Measurements from ENCODE around the gene GAS2. TPM values are rescaled to one million over a fixed set of nuclear protein-coding genes. Genes with fewer than 3 reads are reported as not detected.

The GAS2 gene
- total RNA-seq, 2 donors from 2014 or later: 13.2 to 24.6 TPM

DNA sequence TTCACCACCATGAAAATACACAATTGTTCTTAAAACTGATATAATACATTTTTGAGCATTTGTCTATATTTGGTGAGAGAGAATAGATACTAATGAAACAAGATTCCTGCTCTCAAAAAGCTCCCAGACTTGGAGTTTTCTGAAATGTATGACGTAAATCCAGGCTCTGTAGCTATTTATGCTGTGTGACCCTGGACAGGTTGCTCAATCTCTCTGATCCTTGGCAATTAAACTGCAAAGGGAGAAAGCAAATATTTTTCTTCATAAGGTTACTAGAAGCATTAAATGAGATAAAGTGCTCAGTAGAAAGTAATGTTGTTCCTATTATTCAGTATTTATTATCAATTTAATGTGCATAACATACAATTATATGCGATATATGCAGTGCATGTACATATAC is 120.6 kb downstream of the GAS2 start:
- no peak for ATAC-seq
- H3K36me3 ChIP-seq (replicated peaks in 1 of 2; ENCODE audit: insufficient read depth in 1 of 2, low read depth in 2 of 2): no peaks in the 10 kb centered on the region
- H3K9me3 ChIP-seq: peaks cover 0 to 5% (median 0%) of the 10 kb centered on the region in 3 donors
- H3K4me3 ChIP-seq: no peak overlapping the region
- H3K27me3 ChIP-seq: no peaks in the 10 kb centered on the region
- DNase-seq: no peak
- WGBS, 2 donors: 58 to 63% methylated on average over 2 of the region's 2 CpGs
- no peak overlapping the region for H3K27ac ChIP-seq
- H3K4me1 ChIP-seq: no peaks in the 10 kb centered on the region
- TF ChIP-seq POLR2A (IDR thresholded peaks at IDR 0.05) (no peak), CTCF (IDR thresholded peaks at IDR 0.05) (no peak)
- intact Hi-C loops (cut with DNase I): no loop called here

DNA sequence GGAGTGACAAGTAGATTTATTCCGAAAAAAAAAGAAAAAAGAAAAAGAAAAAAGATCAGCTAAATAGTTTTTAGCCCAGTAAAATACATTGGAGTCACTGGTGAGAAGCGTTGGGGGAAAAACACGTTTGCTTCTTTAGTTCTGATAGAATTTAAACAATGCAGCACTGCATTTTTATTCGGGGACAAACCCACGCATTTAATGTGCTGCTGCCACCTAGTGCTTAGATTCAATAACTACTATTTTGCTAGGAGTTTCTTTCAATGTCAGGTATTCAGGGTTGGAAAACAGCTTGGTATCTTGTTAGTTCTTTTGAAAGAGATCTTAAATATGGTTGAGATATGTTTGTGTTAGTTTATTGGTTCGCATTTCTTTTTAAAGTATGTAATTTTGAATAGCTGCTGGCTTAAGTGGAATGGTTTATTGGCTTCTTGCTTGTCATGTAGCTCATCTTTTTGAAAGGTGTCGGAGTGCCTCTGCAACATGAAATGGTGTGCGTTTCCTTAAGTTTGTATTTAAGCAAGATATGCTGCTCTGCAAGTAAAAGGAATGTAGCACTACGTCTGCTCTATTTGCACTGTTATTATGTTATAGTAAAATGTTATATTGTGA is 121.2 kb downstream of the GAS2 start:
- Histone ChIP-seq H3K4me1 (peaks cover 2% of the 10 kb centered on the region), H3K9me3 (peaks cover 0 to 5% (median 0%) of the 10 kb centered on the region in 3 donors), H3K4me3 (no peak overlapping the region), H3K27me3 (no peaks in the 10 kb centered on the region), H3K27ac (no peak overlapping the region), H3K36me3 (replicated peaks in 1 of 2; ENCODE audit: insufficient read depth in 1 of 2, low read depth in 2 of 2) (no peaks in the 10 kb centered on the region)
- DNase-seq (peak; percentile 19 to 26 (median 20)), ATAC-seq (peak; percentile 76)
- 23% methylated on average over 9 of the region's 9 CpGs for WGBS, 2 donors
- intact Hi-C loops (cut with DNase I): no loop called here
- TF ChIP-seq CTCF (IDR thresholded peaks at IDR 0.05) (peak; percentile 42 to 79 (median 71)), POLR2A (IDR thresholded peaks at IDR 0.05) (no peak)

DNA sequence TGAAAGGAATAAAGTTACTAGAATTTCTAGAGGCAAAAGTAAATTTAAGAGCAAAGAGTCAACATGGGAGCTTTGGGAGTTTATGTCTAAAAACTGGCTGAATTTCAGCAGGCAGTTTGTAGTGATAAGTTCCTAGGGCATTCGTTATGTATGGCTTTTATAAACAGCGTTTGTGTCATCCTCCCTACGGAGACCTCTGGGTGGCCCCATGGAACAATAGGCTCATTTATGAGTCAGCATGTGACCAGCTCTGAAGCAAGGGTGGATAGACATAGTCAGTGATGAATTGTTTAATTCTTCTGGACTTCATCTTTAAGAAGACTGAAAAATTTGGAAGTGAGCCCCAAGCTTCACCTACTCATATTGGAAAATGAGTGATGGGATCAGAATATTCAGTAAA is 126.1 kb downstream of the GAS2 start:
- TF ChIP-seq POLR2A (IDR thresholded peaks at IDR 0.05) (no peak), CTCF (IDR thresholded peaks at IDR 0.05) (no peak)
- Histone ChIP-seq H3K27ac (no peak overlapping the region), H3K36me3 (replicated peaks in 1 of 2; ENCODE audit: insufficient read depth in 1 of 2, low read depth in 2 of 2) (no peaks in the 10 kb centered on the region), H3K4me3 (no peak overlapping the region), H3K27me3 (no peaks in the 10 kb centered on the region), H3K4me1 (peaks cover 3% of the 10 kb centered on the region), H3K9me3 (no peaks in the 10 kb centered on the region)
- intact Hi-C loops (cut with DNase I): loop anchor here (5.0 kb wide), 1 partner anchor 460 kb away; no protein-coding TSS in a partner anchor
- DNase-seq (no peak), ATAC-seq (no peak)
- 25 to 41% methylated on average over 3 of the region's 3 CpGs for WGBS, 2 donors

DNA sequence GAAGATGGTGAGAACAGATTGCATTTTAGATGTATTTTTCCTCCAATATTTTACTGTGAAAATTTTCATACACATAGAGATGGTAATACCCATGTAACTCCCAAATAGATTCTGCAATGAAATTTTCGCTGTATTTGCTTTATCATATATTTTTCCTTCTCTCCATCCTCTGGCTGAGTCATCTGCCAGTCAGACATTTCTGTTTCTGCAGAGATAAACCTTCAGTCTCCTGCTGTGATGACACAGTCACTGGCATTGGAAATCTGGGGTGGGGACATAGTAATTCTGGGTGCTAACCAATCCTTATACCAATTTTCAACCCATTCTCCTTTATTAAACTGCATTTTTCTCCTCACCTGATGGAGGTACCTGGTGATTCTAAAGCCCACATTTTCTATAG is 129.5 kb downstream of the GAS2 start:
- H3K4me1 ChIP-seq: peaks cover 3% of the 10 kb centered on the region
- H3K9me3 ChIP-seq: no peaks in the 10 kb centered on the region
- DNase-seq: no peak
- H3K36me3 ChIP-seq (replicated peaks in 1 of 2; ENCODE audit: insufficient read depth in 1 of 2, low read depth in 2 of 2): no peaks in the 10 kb centered on the region
- H3K27me3 ChIP-seq: no peaks in the 10 kb centered on the region
- ATAC-seq: no peak
- TF ChIP-seq CTCF (IDR thresholded peaks at IDR 0.05): no peak
- TF ChIP-seq POLR2A (IDR thresholded peaks at IDR 0.05): no peak
- intact Hi-C loops (cut with DNase I): no loop called here
- 40 to 86% methylated on average over 1 of the region's 1 CpG for WGBS, 2 donors
- no peak overlapping the region for H3K4me3 ChIP-seq
- H3K27ac ChIP-seq: no peak overlapping the region

- TF ChIP-seq CTCF (IDR thresholded peaks at IDR 0.05) (no peak), POLR2A (IDR thresholded peaks at IDR 0.05) (no peak)
- no peak overlapping the region for H3K27ac ChIP-seq
- ATAC-seq (no peak), DNase-seq (no peak)
- 93 to 97% methylated on average over 3 of the region's 3 CpGs for WGBS, 2 donors
- no peaks in the 10 kb centered on the region for H3K9me3 ChIP-seq
- H3K27me3 ChIP-seq: no peaks in the 10 kb centered on the region
- intact Hi-C loops (cut with DNase I): no loop called here
- H3K36me3 ChIP-seq (replicated peaks in 1 of 2; ENCODE audit: insufficient read depth in 1 of 2, low read depth in 2 of 2): no peaks in the 10 kb centered on the region
- no peak overlapping the region for H3K4me3 ChIP-seq
- peaks cover 3% of the 10 kb centered on the region for H3K4me1 ChIP-seq
Observed at GRCh38 chr11:22797047-22797446, 130.6 kb downstream of the GAS2 start.

Measured in body of pancreas (tissue), 4 donors.